Activated naive CD4-positive, alpha-beta T cell treated with anti-CD3 and anti-CD28 coated beads, Interleukin-2, amount 10 ng/mL, durations not matched to agents 7 days and 5 days (primary cell): ENCODE measurements around the gene MBD3.

Source experiments
- CTCF ChIA-PET: fragments of 350-600 bp; sonication (Branson Sonifier 250); formaldehyde crosslinking; loops from one replicate; lab custom pipeline; 2021; ENCODE audit warnings: antibody characterized with exemption; lab: Charles Lee
- DNase-seq: peaks from one replicate; pipeline ENCODE4 v3.0.0-alpha.2; 2020
- H3K27ac Mint-ChIP-seq: one replicate; pipeline ENCODE4 v1.8.0; 2021; ENCODE audit warnings: mild to moderate bottlenecking, moderate library complexity, mixed read lengths
- H3K27me3 Mint-ChIP-seq: one replicate; pipeline ENCODE4 v1.8.0; 2021; ENCODE audit warnings: mild to moderate bottlenecking, mixed read lengths
- H3K36me3 Mint-ChIP-seq: one replicate; pipeline ENCODE4 v1.8.0; 2021; ENCODE audit warnings: mixed read lengths
- H3K4me1 Mint-ChIP-seq: one replicate; pipeline ENCODE4 v1.8.0; 2021; ENCODE audit warnings: mixed read lengths
- H3K4me3 Mint-ChIP-seq: one replicate; pipeline ENCODE4 v1.8.0; 2021; ENCODE audit warnings: mild to moderate bottlenecking, moderate library complexity, mixed read lengths
- H3K9me3 Mint-ChIP-seq: one replicate; pipeline ENCODE4 v1.8.0; 2021; ENCODE audit warnings: mixed read lengths

Gene MBD3

DNA sequence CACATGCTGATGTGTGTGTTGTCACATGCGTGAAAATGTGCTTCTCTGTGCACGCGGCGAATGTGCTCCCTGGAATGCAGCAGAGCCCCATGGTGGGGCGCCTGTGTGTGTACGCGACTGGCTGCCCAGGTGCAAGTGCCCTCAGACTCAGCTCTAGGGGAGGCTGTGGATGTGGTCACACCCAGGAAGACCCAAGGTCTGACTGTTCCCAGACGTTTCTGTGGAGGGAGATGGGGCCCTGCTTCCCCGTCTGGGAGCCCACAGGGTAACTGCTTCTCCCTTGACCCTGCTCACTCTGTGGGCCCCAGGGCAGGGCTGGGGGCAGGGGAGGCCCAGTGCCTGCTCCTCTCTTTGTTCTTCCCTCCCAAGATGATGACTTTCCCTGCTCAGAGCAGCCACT is 20.5 kb upstream of the MBD3 start:
- H3K9me3 Mint-ChIP-seq = no peaks in the 10 kb centered on the region
- no peak for DNase-seq
- no peaks in the 10 kb centered on the region for H3K27me3 Mint-ChIP-seq
- H3K4me3 Mint-ChIP-seq = no peak overlapping the region
- peaks cover 30% of the 10 kb centered on the region for H3K4me1 Mint-ChIP-seq
- CTCF ChIA-PET = no interaction called here
- peaks cover 37% of the 10 kb centered on the region for H3K36me3 Mint-ChIP-seq
- no peak overlapping the region for H3K27ac Mint-ChIP-seq

DNA sequence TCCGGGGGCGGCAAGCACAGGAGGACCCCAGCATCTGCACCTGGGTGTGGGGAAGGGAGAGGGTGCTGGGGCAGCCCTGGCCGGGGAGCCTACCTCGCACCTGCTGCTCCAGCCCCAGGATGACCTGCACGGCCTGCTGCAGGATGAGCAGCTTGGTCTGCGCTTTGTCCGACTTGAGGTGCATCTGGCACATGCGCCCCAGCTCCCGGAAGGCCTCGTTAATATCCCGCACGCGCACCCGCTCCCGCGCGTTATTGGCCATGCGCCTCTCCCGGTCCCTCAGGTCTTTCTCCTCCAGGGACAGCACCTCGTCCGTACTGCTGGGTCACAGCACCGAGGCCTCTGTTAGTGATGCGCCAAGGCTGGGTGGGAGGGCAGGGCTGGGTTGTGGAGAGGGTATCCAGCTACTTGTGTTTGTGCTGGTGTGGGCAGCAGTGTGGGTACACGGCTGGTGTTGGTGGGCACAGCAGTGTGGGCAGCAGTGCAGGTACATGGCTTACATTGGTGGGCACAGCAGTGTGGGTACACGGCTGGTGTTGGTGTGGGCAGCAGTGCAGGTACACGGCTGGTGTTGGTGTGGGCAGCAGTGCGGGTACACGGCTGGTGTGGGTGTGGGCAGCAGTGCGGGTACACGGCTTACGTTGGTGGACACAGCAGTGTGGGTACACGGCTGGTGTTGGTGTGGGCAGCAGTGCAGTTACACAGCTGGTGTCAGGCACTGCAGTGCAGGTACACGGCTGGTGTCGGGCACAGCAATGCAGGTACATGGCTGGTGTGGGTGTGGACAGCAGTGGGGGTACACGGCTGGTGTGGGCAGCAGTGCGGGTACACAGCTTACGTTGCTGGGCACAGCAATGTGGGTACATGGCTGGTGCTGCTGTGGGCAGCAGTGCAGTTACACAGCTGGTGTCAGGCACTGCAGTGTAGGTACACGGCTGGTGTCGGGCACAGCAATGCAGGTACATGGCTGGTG is 19.7 kb upstream of the MBD3 start:
- Mint-ChIP-seq H3K27ac (no peak overlapping the region), H3K27me3 (no peaks in the 10 kb centered on the region), H3K4me1 (peaks cover 29% of the 10 kb centered on the region), H3K4me3 (no peak overlapping the region), H3K36me3 (peaks cover 35% of the 10 kb centered on the region), H3K9me3 (no peaks in the 10 kb centered on the region)
- no peak for DNase-seq
- CTCF ChIA-PET = no interaction called here

DNA sequence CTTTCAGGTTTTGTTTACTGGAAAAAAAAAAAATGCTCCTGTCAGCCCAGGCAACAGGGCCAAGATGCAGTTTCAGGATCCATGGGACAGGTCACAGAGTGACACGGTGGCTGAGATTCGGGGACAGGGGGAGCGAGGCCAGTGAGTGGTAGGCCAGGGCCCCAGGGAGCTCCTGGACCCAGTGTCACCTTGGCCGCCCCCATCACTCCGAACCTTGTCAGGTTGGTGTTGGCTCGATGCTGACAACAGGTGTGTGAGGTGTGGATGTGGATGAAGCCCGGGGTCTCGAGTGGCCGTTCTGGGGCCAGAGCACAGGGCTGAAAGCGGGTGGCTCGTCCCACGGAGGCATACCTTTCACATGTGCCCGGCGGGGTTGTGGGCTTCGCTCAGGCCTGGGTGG is 18.7 kb upstream of the MBD3 start:
- CTCF ChIA-PET = no interaction called here
- H3K27ac Mint-ChIP-seq = no peak overlapping the region
- no peaks in the 10 kb centered on the region for H3K27me3 Mint-ChIP-seq
- no peak for DNase-seq
- H3K36me3 Mint-ChIP-seq = peaks cover 29% of the 10 kb centered on the region
- H3K4me3 Mint-ChIP-seq = no peak overlapping the region
- H3K9me3 Mint-ChIP-seq = no peaks in the 10 kb centered on the region
- H3K4me1 Mint-ChIP-seq = peaks cover 28% of the 10 kb centered on the region

DNA sequence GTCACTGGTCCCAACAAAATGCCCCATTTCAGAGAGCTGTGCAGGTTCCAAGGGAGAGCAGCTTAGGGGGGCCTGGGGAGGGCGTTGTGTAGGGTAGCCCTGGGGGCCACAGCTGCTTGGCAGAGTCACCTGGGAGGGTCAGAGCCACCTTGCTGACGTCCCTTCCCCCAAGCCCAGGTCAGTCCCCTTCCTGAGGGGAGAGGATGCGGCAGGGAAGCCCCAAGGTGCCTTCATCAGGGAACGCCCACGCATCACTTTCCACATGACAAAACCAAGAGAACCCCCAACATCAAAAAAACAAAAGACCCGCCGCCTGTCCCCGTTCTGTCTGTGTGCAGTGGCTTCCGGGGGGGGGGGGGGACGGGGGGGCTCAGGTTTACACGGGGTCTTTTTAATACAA is 17.9 kb upstream of the MBD3 start:
- peaks cover 36% of the 10 kb centered on the region for H3K4me1 Mint-ChIP-seq
- CTCF ChIA-PET = no interaction called here
- H3K27me3 Mint-ChIP-seq = no peaks in the 10 kb centered on the region
- no peaks in the 10 kb centered on the region for H3K9me3 Mint-ChIP-seq
- no peak overlapping the region for H3K4me3 Mint-ChIP-seq
- H3K27ac Mint-ChIP-seq = no peak overlapping the region
- H3K36me3 Mint-ChIP-seq = peaks cover 24% of the 10 kb centered on the region
- DNase-seq = no peak

DNA sequence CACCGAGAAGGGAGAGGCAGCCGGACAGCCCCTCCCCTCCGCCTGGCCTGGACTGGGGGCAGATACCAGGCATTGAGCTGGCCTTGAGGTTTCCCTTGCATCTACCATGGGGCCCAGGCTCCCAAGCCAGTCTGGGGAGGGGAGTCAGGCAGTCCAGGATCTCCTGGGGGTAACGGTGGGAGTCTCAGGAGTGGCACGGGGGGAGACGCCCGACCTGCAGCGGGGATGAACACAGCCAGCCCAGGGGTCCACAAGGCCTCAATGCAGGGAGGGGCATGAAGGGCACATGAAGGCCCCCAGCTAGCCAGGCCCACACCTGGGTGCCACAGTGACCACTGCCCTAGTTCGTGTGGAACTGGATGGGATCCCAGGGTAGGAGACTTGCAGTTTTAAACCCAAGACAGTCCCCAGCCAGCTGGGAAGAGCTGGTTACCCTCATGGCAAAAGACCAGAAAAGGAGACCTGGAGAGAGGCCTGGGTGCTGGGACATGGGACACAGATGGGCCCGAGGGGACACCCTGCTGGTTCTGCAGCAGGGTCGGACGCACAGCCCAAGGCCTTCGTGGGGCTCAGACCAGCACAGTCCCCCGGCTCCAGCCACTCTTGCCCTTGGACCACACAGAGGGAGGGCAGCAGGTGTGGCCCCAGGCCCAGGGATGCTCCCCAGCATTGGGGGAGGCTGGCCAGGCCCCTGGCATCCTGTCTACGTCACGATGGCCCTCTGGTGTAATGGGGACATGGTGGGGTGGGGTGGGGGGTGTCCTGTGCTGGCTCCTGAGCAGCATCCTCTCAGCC is 17.2 kb upstream of the MBD3 start:
- no peaks in the 10 kb centered on the region for H3K9me3 Mint-ChIP-seq
- no peak overlapping the region for H3K4me3 Mint-ChIP-seq
- DNase-seq = no peak
- H3K27me3 Mint-ChIP-seq = no peaks in the 10 kb centered on the region
- peaks cover 21% of the 10 kb centered on the region for H3K36me3 Mint-ChIP-seq
- CTCF ChIA-PET = no interaction called here
- no peak overlapping the region for H3K27ac Mint-ChIP-seq
- H3K4me1 Mint-ChIP-seq = peaks cover 38% of the 10 kb centered on the region

DNA sequence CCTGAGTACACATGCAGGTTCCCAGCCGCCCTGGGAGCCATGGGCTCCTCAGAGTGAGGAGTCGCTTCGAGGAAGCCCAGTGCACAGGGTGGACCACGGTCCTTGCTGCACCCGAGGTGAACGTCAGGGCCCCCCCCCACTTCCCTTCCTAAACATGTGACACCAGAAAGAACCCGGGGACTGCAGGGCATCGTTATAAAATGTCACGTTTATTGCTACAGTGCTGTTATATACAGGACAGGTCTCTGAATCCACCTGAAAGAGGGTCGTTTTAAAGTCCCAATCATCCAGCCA is 16.4 kb upstream of the MBD3 start:
- H3K4me3 Mint-ChIP-seq = no peak overlapping the region
- CTCF ChIA-PET = interaction anchor here (1.0 kb wide), 1 partner anchor 53 kb away, joined by 3 read pairs; no protein-coding TSS in a partner anchor
- H3K36me3 Mint-ChIP-seq = peaks cover 13% of the 10 kb centered on the region
- H3K27me3 Mint-ChIP-seq = no peaks in the 10 kb centered on the region
- DNase-seq = peak; percentile 46
- peak overlapping the region; percentile 83 for H3K27ac Mint-ChIP-seq
- peaks cover 45% of the 10 kb centered on the region for H3K4me1 Mint-ChIP-seq
- no peaks in the 10 kb centered on the region for H3K9me3 Mint-ChIP-seq

DNA sequence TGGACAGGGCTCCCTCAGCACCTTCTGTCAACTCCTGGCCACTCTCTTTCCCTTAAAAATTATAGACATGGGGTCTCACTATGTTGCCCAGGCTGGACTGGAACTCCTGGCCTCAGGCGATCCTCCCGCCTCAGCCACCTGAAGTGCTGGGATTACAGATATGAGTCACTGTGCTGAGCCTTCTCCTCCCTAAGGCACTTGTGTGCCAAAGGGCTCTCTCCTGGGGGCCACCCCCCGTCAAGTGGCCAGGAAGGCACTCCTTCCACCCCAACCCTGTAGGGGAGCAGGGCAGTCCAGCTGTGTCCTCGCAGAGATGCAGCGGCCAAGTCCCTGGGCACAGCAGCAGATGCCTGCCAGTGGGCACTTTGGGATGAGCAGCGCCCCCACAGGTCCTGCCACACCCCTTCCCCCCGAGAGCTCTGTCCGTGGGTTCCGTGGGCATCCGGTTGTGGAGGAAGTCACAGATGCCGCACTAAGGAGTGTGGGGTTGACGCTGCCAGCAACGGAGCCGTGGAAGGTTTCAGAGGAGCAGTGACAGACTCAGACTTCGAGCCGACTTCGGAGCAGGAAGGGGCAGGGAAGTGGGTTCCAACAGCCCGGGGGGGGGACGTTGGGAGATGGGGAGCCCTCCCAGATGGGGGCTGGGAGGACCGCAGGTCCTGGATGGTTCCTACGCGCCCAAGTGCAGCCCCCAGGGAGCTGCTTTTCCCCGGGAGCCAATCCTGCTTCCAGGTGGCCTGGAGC is 15.9 kb upstream of the MBD3 start:
- Mint-ChIP-seq H3K4me3 (peak overlapping the region; percentile 39), H3K27ac (peak overlapping the region; percentile 77), H3K9me3 (no peaks in the 10 kb centered on the region), H3K27me3 (no peaks in the 10 kb centered on the region), H3K4me1 (peaks cover 50% of the 10 kb centered on the region), H3K36me3 (peaks cover 10% of the 10 kb centered on the region)
- CTCF ChIA-PET = interaction anchor here (1.0 kb wide), 1 partner anchor 54 kb away, joined by 3 read pairs; no protein-coding TSS in a partner anchor
- DNase-seq = peak; percentile 50

DNA sequence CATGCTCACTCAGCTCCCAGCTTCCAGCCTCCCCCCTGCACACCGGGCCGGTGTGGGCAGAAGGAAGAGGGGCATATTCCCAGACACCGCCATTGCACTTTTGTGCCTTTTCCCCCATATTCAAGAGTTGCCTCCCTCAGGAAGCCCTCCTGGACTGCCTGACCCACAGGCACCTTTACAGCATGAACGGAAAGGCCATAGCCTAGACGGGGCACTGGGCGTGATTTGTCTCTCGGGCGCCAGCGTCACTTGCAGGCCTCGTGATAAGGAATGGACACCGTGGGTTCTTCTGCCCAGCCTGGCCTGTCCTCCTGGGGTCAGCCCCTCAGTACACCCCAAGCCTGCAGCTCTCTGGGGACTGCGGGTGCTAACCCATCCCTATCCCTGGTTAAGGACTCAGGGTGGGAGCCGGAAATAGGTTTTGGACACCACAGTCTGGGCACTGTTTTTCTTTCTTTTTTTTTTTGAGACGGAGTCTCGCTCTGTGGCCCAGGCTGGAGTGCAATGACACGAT is 13.5 kb upstream of the MBD3 start:
- Mint-ChIP-seq H3K4me3 (peak overlapping the region; percentile 88), H3K36me3 (peaks cover 8% of the 10 kb centered on the region), H3K27ac (peak overlapping the region; percentile 99), H3K9me3 (no peaks in the 10 kb centered on the region), H3K27me3 (no peaks in the 10 kb centered on the region), H3K4me1 (peaks cover 59% of the 10 kb centered on the region)
- CTCF ChIA-PET = interaction anchor here (1.1 to 2.4 kb wide), 4 partner anchors 13 to 66 kb away, joined by 3 to 12 read pairs (median 4); no protein-coding TSS in a partner anchor
- no peak for DNase-seq

DNA sequence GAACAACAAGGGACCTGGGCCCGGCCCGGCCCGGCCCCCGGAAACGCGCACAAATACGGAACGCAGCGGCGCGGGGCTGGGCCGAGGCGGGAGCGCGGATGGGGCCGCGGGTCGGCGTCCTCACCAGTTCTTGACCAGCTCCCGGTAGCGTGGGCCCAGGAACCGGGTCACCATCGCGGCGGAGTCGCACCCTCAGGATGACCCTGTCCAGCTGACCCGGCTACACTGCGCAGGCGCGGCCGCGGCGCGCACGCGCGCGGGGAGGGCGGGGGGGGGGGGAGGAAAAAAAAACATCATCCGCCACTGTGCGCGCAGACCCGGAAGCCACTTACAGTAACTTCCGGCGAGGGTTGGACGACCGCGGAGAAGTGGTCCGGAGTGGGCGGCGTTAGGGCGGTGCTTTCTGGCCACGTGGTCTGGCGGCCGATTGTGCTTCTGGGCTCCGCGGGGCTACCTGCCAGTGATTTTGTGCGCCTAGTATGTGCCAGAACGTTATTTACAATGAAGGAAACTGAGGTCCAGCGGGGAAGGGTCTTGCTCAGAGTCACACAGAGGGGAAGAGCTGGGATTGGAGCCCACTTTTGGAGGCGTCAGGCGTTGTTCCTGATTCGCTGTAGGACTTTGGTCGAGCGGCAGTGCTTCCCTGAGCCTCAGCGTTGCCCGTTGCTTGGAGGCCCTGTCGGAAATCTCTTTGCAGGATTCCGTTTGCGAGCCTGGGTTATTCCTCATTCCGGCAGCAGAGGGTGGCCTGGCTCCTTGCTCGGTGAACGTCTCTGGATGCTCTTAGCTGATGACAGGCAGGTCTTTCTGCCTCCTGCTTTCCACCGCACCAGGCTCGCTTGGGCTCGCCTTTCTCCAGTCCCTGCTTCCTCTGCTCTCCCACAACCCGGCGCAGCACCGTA is 12.8 kb upstream of the MBD3 start, which contains the start of gene UQCR11:
Gene UQCR11 (minus strand): TSS at position 227 of the 902 bp plus-strand sequence. CDS start 53 bp downstream, at position 174.
- peak within 1 kb of the TSS; percentile 88 for H3K4me3 Mint-ChIP-seq
- CTCF ChIA-PET = interaction anchor here (1.1 to 2.4 kb wide), 4 partner anchors 12 to 66 kb away, joined by 3 to 12 read pairs (median 4); no protein-coding TSS in a partner anchor
- DNase-seq = peak; percentile 95
- peaks cover 57% of the 10 kb centered on the region for H3K4me1 Mint-ChIP-seq
- no peaks in the 10 kb centered on the region for H3K9me3 Mint-ChIP-seq
- H3K27me3 Mint-ChIP-seq = no peaks in the 10 kb centered on the region
- peak within 1 kb of the TSS; percentile 99 for H3K27ac Mint-ChIP-seq
- peaks cover 8% of the 10 kb centered on the region for H3K36me3 Mint-ChIP-seq

DNA sequence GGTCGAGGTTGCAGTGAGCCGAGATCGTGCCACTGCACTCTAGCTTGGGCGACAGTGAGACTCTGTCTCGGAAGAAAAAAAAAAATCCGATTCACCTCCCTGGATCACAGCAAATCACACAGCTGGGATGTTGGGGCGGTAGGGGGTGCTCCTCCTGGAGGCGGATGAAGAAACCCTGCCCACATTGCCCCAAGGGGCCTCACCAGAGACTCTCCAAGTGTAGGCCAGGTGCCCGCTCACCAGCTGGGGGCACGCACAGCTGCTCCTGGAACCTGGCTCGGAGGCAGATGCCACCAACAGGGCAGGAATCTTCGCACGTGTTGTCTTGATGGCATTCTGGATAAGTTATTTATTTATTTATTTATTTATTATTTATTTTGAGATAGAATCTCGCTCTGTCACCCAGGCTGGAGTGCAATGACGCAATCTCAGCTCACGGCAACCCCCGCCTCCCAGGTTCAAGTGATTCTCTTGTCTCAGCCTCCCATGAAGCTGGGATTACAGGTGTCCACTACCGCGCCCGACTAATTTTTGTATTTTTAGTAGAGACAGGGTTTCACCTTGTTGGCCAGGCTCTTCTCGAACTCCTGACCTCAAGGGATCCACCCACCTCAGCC is 9.5 kb upstream of the MBD3 start:
- CTCF ChIA-PET = interaction anchor here (1.3 kb wide), 1 partner anchor 9 kb away, joined by 4 read pairs; the partner anchor contains the start of gene MBD3
- DNase-seq = no peak
- Mint-ChIP-seq H3K27me3 (no peaks in the 10 kb centered on the region), H3K4me1 (peaks cover 37% of the 10 kb centered on the region), H3K36me3 (peaks cover 11% of the 10 kb centered on the region), H3K9me3 (no peaks in the 10 kb centered on the region), H3K27ac (no peak overlapping the region), H3K4me3 (no peak overlapping the region)

DNA sequence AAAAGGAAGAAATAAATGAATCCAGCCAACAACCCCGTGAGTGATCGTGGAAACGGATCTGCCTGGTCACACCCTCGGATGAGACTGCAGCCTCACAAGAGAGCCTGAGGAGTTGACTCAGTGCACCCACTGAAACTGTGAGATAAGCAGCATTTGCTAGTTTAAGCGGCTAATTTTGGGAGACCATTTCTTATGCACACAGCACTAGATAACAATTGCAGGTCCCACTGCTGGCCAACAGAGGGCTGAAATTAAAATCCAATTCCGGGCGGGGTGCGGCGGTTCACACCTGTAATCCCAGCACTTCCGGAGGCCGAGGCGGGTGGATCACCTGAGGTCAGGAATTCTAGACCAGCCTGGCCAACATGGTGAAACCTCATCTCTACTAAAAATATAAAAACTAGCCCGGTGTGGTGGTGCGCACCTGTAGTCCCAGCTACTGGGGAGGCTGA is 9.0 kb upstream of the MBD3 start:
- CTCF ChIA-PET = interaction anchor here (1.3 kb wide), 1 partner anchor 8 kb away, joined by 4 read pairs; the partner anchor contains the start of gene MBD3
- no peaks in the 10 kb centered on the region for H3K27me3 Mint-ChIP-seq
- DNase-seq = no peak
- H3K36me3 Mint-ChIP-seq = peaks cover 12% of the 10 kb centered on the region
- H3K9me3 Mint-ChIP-seq = no peaks in the 10 kb centered on the region
- H3K4me3 Mint-ChIP-seq = no peak overlapping the region
- peaks cover 34% of the 10 kb centered on the region for H3K4me1 Mint-ChIP-seq
- no peak overlapping the region for H3K27ac Mint-ChIP-seq

DNA sequence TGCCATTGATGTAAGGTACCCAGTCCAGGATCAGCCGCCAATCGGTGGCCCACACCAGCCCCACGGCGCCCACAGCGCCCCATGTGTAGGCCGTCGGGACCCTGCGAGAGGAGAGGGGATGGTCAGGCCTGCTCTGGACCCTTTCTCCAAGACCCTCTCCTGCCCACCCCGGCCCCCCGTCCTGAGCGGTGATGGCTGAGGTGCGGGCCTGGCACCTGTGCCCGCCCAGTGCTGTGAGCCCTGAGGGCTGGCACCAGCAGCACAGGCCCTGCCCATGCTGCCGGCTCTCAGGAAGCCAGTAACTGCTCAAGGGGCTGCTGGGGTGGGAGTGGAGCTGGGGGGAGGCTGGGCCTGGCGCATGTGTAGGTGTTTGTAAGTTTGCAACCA is 6.8 kb upstream of the MBD3 start:
- DNase-seq = no peak
- H3K27me3 Mint-ChIP-seq = no peaks in the 10 kb centered on the region
- peaks cover 16% of the 10 kb centered on the region for H3K36me3 Mint-ChIP-seq
- CTCF ChIA-PET = no interaction called here
- no peak overlapping the region for H3K27ac Mint-ChIP-seq
- peaks cover 18% of the 10 kb centered on the region for H3K4me1 Mint-ChIP-seq
- no peak overlapping the region for H3K4me3 Mint-ChIP-seq
- no peaks in the 10 kb centered on the region for H3K9me3 Mint-ChIP-seq
